ENCODE results near the gene DMD.

Gene DMD

GRCh38 chrX:33053001-33053400 is 158.3 kb downstream of the DMD start:
- DNase-seq (ENCODE audit: low spot score), result no peak
- Histone ChIP-seq H3K4me3 (no peak overlapping the region), H3K27ac (no peak overlapping the region)
- TF ChIP-seq, protein P1, sequence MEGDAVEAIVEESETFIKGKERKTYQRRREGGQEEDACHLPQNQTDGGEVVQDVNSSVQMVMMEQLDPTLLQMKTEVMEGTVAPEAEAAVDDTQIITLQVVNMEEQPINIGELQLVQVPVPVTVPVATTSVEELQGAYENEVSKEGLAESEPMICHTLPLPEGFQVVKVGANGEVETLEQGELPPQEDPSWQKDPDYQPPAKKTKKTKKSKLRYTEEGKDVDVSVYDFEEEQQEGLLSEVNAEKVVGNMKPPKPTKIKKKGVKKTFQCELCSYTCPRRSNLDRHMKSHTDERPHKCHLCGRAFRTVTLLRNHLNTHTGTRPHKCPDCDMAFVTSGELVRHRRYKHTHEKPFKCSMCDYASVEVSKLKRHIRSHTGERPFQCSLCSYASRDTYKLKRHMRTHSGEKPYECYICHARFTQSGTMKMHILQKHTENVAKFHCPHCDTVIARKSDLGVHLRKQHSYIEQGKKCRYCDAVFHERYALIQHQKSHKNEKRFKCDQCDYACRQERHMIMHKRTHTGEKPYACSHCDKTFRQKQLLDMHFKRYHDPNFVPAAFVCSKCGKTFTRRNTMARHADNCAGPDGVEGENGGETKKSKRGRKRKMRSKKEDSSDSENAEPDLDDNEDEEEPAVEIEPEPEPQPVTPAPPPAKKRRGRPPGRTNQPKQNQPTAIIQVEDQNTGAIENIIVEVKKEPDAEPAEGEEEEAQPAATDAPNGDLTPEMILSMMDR (IDR thresholded peaks at IDR 0.05), result no peak

DNA sequence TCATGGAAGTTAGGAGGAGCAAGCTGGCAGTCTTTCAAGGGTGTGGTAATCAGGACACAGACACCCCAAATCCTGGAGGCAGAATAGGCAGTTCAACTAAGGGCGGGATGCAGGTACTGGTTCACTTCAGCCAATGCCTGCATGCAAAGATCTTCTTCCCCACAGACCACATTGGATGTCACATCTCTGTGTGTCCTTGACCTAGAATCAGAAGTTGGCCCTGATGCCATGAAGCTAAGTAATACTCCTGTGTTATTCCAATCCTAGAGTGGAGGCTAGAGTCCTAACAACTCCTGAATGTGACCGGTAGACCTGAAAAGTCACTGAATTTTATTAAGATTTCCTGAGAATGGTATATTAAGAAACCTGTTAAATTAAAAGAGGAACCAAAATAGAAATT is 165.5 kb downstream of the DMD start:
- DNase-seq (ENCODE audit: low spot score), result no peak
- H3K4me3 ChIP-seq, result no peak overlapping the region
- H3K27ac ChIP-seq, result no peak overlapping the region
- TF ChIP-seq, protein P1 (IDR thresholded peaks at IDR 0.05), result no peak

DNA sequence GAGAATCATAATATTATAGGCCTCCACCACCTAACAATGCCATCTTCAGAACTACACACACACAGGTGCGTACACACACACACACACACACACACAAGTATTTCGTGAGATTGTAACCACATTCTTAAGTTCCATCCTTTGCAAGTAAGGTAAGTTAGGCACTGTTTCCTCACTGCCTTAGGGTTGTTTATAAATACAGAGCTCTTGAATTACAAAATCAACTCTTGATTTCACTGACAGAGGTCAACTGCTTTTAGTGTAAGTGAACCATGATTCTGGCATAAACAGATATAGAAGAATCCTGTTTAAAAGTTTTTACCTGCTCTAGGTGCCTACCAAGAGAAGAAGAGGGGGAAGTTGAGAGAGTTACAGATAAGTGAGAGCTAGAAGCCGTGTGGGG is 166.1 kb downstream of the DMD start:
- TF ChIP-seq, protein P1 (IDR thresholded peaks at IDR 0.05), result no peak
- DNase-seq (ENCODE audit: low spot score), result no peak
- H3K27ac ChIP-seq, result no peak overlapping the region
- H3K4me3 ChIP-seq, result no peak overlapping the region

DNA sequence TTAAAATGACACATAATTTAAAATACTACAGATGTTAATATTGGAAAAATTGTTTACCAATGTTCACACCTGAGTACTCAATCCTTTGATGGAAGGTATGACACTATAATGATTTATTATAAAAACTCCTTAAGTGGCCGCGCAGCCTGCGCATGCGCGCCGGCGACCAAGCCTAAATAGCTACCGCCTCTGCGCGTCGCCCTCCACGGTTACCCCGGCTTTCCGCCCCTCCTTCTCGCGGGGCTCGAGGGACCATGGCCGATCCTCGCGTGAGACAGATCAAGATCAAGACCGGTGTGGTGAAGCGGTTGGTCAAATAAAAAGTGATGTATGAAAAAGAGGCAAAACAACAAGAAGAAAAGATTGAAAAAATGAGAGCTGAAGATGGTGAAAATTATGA is 170.2 kb downstream of the DMD start:
- Histone ChIP-seq H3K27ac (no peak overlapping the region), H3K4me3 (no peak overlapping the region)
- no peak for DNase-seq (ENCODE audit: low spot score)
- TF ChIP-seq, protein P1 (IDR thresholded peaks at IDR 0.05), result no peak

GRCh38 chrX:33032700-33033099 is 178.6 kb downstream of the DMD start:
- Histone ChIP-seq H3K27ac (peak overlapping the region; percentile 63 to 77), H3K4me3 (peak overlapping the region; percentile 1)
- DNase-seq (ENCODE audit: low spot score), result no peak
- TF ChIP-seq, protein P1 (IDR thresholded peaks at IDR 0.05), result no peak

GRCh38 chrX:33014949-33015348 is 196.4 kb downstream of the DMD start:
- H3K27ac ChIP-seq, result no peak overlapping the region
- TF ChIP-seq, protein P1 (IDR thresholded peaks at IDR 0.05), result no peak
- no peak overlapping the region for H3K4me3 ChIP-seq
- no peak for DNase-seq (ENCODE audit: low spot score)

- H3K4me3 ChIP-seq, result no peak overlapping the region
- H3K27ac ChIP-seq, result no peak overlapping the region
- TF ChIP-seq, protein P1 (IDR thresholded peaks at IDR 0.05), result no peak
Observed at GRCh38 chrX:33014086-33014485, 197.3 kb downstream of the DMD start.

More at GRCh38 chrX:33014086-33014485, 197.3 kb downstream of the DMD start:
- DNase-seq (ENCODE audit: low spot score), result no peak
